Measurements from ENCODE around the gene TBX21.

Gene TBX21

DNA sequence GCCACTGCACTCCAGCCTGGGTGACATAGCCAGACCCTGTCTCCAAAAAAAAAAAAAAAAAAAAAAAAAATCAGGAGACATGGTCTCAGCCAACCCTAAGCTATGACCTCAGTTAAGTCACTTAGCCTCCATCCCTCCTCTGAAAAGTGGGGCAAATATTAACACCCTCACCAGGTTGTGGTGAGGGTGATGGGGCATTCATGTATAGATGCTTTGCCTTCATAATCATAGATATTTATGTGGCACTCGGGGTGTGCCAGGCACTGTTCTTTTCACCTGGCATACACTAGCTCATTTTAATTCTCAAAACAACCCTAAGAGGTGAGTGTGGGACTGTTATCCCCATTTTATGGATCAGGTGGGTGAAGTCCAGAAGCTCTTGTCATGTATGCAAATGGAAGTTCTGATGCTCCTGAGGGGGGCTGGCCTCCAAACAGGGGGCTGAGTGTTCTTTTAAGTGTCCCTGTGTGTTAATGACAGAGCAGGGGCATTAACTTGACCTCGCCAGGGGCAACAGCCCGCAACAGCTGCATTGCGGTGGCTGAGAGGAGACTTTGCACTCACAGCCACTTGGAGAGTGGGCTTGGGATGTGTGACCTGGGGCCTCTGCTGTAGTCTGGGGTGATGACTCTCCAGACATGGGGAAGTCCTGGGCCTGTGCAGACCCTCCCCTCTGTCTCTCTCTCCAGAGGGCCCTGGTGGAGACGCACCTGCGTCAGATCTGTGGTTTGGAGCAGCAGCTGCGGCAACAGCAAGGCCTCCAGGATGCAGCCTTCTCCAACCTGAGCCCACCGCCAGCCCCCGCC is 34.9 kb upstream of the TBX21 start:
- no peak for DNase-seq

- peak; percentile 80 for DNase-seq
Measured at GRCh38 chr17:47698749-47699535, 34.1 kb upstream of the TBX21 start.

GRCh38 chr17:47699536-47699840 is 33.5 kb upstream of the TBX21 start:
- DNase-seq: no peak

GRCh38 chr17:47700471-47701449 is 32.3 kb upstream of the TBX21 start:
- no peak for DNase-seq

DNA sequence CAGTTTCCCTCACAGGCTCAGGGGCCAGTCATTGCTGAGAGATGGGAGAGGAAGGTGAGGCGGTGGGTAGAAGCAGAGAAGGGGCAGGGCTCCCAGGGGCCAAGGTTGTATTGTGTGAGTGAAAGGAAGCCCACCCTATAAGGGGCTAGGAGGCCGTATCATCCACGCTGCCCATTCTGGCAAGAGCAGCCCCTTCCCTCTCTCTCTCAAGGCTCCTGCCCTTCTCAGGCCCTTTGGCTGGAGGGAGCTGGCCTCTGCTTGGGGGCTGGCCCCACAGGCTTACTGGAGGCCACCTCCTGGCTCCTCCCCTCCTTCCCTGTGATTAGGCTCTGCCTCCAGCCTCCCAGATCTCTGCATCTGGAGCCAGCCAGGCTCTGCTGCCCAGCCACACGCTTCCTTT is 31.4 kb upstream of the TBX21 start:
- DNase-seq: no peak

DNA sequence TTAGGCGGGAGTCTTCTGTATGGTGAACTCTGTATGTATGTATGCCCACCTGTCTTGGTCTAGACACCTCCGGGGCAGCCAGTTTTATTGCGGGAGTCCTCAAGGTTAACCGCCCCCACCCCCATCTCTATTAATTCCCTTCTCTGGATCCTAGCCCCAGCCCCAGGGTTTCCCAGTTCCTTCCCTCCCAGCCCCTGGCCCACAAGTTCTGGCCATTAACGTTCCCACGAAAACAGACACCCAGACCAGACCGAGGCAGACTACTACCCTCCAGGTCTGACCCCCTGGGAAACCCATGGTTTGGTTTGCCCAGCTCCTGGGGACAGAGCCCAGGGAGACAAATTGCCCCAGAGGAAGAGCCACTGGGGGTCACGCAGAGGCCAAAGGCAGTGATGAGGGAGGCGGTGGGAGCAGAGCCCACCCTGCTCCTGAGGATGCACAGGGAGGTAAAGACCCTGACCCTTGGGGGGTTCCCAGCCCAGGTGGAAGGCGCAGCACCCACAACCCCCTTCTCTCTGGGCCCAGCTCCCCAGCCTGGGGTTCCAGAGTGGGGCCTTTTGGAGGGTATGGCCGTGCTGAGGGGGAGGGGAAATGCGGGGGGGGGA is 30.5 kb upstream of the TBX21 start:
- DNase-seq: no peak

GRCh38 chr17:47703191-47703591 is 29.8 kb upstream of the TBX21 start:
- no peak for DNase-seq

DNA sequence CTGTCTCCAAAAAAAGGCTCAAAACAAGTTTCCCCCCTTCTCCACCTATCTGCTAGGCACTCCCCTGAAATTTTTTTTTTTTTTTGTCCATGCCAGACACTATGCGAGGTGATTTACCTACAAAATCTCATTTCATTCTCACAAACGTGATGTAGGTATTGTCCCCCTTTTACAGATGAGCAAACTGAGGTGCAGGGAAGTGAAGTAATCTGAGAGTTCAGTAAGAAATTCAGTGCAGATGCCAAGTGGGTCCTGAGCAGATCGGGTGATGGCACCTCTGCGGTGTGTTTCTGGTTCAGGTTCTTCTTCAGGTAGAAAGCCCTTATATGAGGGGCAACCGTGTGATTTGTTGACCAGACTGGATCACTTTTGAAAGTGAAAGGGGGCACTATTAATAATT is 29.4 kb upstream of the TBX21 start:
- DNase-seq: no peak

- DNase-seq: no peak
Measured at GRCh38 chr17:47704116-47704515, 28.9 kb upstream of the TBX21 start.

DNA sequence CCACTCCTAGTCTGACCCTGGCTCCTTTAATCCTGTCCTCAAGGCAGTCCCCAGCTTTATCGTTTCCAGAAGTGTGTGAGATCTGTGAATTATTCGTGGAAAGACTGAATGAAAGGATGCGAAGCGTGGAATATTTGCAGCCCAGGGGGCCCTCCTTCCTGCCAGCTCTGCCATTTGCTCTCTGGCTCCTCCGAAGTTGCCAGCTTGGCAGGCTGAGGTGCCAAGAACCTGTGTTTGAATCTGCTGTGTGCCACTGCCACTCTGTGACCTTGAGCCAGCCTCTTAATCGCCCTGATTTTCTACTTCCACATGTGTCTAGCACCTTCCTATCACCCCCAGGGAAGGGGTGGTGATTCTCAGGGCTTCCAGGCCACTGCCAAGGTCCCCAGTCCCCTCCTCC is 28.3 kb upstream of the TBX21 start:
- no peak for DNase-seq

- no peak for DNase-seq
Measured at GRCh38 chr17:47705536-47706530, 27.2 kb upstream of the TBX21 start.

DNA sequence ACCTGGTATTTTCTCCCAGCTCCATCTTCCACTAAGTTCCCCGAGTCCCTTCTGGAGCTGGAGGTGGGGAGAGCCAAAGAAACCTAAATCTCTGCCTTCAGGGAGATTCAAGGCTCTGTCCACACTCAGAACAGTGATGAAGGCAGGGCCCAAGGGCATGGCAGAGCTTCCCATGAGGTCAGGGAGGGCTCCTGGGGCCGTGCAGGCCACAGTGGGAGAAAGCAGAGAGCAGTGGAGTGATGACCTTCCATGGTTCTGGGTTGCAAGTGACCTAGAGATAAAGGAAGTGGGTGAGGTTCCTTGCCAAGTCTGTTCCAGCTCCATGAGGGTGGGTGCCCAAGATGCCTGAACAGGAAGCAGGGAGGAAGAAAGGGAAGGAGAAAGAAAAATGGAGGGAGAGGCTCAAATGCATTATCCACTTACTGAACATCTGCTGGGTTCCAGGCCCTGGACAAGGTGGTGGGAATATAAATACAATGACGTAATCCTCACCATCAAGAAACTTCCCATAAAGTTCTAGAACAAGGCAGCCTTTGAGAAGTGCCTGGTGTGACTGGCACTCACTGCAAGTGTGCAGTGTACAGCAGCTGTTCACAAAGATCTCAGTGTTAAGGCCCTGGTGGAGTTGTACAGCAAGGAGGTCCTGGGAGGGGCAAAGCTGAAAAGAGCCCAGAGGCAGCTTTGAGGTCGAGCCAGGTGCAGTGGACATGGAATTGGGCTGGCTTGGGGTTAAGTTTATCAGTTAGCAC is 25.8 kb upstream of the TBX21 start:
- no peak for DNase-seq

GRCh38 chr17:47707884-47708283 is 25.2 kb upstream of the TBX21 start:
- no peak for DNase-seq

DNA sequence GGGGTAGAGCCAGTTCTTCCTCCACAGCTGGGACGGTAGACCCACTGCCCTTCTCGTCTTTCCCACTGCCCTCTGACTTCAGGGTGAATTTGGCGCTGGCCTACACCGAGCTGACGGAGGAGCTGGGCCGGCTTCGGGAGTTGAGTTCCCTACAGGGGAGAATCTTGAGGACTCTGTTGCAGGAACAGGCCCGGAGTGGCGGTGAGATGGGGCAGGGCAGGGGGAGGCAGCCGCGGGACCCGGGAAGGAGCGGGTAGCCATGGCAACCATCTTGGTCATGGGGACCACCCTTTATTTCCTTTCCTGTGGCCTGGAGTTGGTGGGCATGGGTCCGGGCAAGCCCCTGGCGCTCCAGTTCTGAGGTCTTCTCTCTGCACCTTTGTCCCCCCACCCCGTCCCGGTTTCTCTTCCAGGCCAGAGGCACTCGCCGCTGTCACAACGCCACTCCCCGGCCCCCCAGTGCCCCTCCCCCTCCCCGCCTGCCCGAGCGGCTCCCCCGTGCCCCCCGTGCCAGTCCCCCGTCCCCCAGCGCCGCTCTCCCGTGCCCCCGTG is 24.6 kb upstream of the TBX21 start:
- no peak for DNase-seq

GRCh38 chr17:47708864-47709541 is 24.0 kb upstream of the TBX21 start:
- DNase-seq: peak; percentile 58

DNA sequence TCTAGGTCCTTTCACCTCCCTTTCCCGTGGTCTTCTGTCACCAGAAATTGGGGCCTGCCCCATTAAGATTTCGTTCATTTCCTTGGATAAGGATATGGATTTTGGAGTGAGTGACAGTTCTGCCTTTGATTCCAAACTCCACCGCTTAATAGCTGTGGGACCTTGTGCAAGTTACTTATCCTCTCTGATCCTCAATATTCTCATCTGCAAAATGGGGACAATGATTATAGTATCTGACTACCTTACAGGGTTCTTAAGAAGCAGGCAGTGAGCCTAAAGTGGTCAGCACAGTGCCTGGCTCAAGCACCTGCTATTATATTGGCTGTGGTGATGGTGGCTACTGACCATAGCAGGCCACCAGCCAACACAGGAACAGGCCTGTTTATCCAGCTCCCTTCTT is 23.4 kb upstream of the TBX21 start:
- no peak for DNase-seq

GRCh38 chr17:47711366-47712099 is 21.5 kb upstream of the TBX21 start:
- DNase-seq: no peak

DNA sequence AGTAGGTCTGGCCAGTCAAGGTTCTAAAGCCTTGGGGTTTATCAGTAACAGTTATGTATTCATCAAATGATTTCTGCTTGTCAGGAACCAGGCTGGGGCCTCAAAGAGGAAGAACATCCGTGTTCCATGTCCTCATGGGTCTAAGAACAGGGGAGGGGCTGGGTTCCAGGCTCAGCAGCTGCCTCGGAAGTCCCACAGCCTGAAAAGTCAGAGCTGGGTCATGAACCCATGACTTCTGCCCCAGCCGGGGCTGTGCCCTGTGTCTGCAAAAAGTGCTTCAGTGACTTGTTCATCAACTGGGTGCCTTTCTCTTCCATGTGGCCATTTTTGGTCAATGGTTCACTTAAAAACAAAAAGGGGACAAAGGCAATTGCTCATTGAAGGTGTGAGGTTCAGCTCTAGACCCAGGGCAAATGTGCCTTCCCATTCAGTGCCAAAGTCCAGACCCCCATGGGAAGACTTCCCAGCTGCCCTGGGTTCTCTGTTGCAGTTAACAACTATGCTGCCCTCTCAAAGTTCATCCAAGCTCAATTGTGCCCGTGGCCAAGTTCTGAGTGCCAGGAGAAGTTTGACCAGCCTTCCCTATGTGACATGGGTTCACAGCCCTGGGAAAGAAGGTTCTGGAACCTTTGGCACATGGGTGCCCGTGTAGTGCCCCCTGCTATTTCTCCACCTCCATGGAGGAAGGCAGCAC is 20.6 kb upstream of the TBX21 start:
- DNase-seq: no peak
